DLD1 (cell line): Measurements from ENCODE around the gene PHACTR3.
"Not testable (repeated sequence)": the region's sequence is repeated elsewhere in the genome, so short reads cannot be mapped to it uniquely, and the experiment has no call there.

Source experiments
- in situ Hi-C: cut with HindIII; loops from 2 replicates; pipeline ENCODE4 v1.10.0; 2017; ENCODE audit warnings: low sequenced_read_pairs

Gene PHACTR3

DNA sequence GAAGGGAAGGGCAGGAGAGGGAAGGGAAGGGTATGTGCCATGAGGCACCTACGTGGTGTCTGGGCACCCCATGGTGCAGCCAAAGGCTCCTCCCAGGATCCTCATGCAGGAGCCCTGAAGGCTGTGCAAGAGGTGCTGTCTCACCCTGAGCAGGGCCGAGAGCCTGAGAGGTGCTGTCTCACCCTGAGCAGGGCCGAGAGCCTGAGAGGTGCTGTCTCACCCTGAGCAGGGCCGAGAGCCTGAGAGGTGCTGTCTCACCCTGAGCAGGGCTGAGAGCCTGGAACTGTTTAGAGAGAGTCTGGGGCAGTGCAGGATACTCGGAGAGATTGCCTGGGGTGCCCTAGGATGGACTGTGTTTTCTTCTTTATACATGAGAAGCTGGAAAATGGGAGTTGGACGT is 14.2 kb downstream of the PHACTR3 start:
- in situ Hi-C loops = not testable (repeated sequence)

DNA sequence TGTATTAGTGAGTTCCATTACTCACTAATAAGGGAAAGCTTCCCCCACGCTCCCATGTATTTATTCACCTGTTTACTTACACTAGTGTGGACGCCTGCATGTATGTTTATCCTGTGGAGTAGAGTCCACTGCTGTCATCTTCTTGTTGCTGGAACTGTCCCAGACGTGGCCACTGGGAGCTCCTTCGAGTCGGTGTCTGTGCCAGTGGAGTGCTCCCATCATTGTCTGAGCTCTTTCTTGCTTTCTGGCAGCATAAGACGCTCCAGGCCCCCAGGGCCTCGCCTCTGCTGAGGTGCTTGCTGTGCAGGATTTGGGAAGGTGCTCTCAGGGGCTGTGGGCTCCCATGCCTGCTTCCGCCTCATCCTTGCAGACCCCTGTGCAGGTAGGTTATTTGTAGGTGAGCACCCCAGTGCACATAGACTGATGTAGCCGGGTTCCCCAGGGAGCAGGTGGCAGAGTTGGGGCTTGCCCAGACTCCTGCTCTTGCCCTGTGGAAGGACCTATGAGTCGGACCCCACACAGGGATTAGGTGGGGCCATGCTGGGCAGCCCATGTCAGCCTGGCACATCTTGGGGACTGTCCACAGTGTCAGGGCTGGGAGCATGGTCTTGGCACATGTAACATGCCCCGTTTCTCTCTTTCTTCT is 16.6 kb downstream of the PHACTR3 start:
- in situ Hi-C loops = no loop called here

GRCh38 chr20:59622496-59622895 is 18.2 kb downstream of the PHACTR3 start:
- in situ Hi-C loops = no loop called here

- in situ Hi-C loops = no loop called here
Measured at GRCh38 chr20:59623133-59623532, 18.8 kb downstream of the PHACTR3 start.

DNA sequence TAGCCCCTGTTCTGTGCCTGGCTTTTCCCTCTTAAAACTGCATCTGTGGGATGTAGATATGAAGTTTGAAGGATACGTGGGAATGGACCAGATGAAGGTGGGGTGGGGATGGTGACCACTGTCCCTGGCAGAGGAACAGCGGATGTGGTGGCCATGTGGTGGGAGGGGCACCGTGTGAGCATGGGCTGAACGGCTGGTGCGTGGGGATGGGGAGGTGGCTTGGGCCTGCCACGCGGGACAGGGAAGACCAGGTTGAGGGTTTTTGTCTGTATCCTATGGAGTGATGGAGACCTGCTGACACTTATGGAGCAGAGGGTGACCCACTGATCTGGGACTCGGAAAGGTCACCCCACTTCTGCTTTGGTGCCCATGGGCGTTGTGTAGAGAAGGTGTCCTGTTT is 19.2 kb downstream of the PHACTR3 start:
- in situ Hi-C loops = no loop called here

- in situ Hi-C loops = no loop called here
Measured at GRCh38 chr20:59624401-59624800, 20.1 kb downstream of the PHACTR3 start.

DNA sequence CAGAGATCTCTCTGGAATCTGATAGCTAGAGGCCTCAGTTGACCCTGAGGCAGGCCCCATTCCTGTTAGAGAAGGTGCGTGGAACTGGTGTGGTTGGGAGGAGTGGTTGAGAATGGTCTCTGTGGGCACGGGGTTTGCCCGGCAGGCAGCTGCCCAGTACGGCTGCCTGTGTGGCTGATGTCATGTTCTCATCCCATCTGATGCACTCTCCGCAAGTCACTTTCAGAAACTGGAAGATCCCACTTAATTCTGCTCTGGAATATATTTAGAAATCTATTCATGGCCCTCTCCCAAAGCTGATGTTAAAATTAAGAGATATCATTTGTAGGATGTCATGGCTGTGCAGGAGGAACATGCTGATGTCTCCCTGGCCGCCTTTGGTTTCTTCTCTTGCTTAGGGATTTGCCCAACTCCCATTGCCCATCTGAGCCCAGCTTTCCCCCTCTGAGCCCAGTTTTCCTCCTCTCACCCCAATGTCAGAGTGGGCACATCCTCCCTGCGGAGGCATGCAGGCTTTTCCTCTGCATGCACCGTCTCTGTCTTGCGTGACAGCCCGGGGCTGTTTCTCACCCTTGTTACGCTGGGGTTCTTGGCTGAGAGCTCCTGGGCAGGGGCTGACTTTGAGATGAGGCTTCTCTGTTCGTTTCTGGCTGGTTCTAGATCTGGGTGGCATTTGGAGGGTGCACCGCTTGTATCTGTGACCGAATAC is 21.0 kb downstream of the PHACTR3 start:
- in situ Hi-C loops = no loop called here

DNA sequence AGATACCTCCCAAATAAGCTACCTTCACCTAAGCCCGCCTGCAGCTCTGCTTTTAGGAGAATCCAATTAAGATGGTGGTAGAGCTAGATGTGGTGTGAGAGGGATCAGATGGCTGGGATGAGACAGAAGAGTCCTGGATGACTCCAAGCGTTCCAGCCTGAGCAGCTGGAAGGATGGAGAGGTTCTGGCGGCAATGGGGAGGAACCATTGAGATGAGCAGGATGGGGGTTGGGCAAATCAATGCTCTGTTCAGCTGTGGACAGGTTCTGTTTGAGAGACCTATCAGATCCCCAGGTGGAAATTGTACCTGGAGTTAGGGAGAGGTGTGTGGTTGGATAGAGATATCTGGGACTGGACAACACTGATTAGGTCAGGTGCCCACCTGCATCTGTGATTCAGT is 23.0 kb downstream of the PHACTR3 start:
- in situ Hi-C loops = no loop called here

- in situ Hi-C loops = no loop called here
Measured at GRCh38 chr20:59628171-59628570, 23.8 kb downstream of the PHACTR3 start.

DNA sequence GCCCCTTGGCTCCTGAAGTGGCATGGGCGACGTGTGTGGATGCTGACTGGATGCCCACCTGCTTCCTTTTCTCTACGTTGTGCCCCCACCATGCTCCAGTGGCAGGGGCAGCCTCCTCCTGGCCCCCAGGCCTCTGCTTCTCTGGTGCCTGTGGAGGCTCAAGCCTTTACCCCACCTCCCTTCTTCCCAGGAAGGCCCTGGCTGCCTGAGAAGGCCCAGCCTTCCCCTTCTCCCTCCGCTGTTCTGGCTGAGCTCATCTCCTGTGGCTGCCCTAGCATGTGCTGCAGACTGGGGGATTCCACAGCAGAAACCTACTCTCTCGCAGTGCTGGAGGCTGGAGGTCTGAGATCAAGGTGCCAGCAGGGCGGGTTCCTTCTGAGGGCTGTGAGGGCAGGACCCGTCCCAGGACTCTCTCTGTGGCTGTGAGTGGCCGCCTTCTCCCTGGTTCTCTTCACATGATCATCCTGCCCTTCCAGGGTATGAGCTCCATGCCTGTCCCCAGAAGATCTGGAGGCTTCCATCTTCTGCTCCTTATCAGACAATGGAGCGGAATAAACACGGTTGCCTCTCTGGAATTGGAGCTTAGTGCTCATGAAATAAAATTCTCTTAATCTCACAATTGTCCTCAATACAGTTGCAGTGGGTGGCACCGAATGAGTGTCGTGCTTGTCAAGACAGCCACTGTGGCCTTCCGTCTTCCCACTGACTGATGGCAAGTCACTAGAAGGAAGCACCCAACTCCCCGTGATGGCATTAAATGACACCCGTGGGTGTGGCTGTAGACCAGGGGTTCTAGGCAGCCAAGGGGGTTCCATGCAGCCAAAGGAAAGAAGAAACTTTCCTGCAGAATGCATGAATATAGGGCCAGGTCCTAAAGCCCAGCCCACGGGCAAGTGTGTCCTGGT is 25.1 kb downstream of the PHACTR3 start:
- in situ Hi-C loops = no loop called here

DNA sequence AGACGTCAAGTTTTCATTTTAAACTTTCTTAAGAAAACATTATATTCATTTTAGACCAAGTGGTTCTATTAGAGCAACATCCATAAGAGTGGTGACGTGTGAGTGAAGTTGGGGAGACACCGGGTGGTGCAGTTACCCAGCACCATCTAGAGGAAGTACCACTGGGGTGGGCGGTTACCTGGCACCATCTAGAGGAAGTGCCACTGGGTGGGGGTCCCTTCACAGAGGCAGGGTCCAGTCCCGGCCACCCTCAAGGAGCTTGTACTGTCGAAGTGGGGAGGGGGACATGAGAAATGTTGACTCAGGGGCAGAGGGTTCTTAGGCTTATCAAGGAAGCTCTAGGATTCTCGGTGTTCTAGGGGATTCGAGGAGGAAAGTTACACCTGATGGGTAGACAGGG is 26.2 kb downstream of the PHACTR3 start:
- in situ Hi-C loops = no loop called here

DNA sequence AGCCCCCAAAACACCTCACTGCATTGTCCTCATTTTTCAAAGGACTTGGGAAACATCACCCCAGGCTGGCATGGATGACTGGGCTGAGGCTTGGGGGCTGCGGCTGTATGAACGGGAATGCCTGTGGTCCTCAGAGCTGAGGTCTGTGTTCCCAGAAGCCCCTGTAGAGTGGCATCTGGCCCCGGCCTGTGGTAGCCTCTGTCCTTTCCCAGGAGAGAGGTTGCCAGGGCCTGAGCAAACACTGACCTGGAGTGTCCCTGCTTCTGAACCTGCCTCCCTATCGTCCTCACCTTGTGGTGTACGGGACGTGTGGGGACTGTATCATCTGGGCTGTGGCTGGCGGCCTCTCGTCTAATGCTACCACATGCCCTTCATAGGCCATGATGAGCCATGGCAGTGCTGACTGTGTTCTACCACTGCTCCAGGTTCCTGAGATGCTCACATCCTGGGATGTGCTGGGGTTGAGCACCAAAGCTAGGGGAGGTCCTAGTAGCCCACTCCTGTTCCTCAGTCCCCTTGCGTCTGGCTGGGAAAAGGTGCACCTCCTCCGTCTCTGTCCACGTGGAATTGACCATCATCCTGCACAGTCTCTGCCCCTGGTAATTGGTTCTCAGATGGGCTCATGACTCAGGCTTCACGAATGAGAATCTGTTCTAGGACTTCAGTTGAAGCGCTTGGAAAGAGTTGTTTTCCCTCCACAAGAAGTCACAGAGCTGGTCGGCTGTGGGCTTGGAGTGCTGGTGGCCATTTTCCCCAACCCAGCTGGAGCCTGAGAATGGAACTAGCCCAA is 27.6 kb downstream of the PHACTR3 start:
- in situ Hi-C loops = no loop called here

- in situ Hi-C loops = no loop called here
Measured at GRCh38 chr20:59632541-59633113, 28.3 kb downstream of the PHACTR3 start.

DNA sequence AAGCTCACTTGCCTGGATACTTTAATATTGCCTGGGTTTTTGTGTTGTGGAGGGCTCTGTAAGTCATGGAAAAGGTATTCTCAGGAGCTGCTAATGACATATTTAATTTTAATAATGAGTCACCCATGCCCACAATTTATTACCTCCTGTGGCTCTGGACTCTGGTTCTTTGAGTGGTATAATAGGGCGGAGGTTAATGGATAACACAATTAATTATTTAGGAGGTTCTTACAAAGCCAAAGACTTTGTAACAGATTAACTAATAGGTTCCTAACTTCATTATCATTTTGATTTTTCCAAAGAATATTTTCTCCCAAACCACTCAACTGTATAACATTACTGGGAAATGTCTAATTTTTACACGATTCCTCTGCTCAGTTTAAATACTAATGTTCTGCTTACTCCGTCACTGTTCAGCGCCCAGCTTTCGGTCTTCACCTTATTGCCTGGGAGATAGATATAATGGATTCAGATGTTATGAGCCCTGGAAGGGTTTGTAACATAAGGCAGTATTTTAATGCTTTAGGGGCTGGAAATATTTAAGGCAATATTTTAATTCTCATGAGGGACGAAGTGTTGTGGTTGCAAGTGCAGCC is 29.4 kb downstream of the PHACTR3 start:
- in situ Hi-C loops = no loop called here

DNA sequence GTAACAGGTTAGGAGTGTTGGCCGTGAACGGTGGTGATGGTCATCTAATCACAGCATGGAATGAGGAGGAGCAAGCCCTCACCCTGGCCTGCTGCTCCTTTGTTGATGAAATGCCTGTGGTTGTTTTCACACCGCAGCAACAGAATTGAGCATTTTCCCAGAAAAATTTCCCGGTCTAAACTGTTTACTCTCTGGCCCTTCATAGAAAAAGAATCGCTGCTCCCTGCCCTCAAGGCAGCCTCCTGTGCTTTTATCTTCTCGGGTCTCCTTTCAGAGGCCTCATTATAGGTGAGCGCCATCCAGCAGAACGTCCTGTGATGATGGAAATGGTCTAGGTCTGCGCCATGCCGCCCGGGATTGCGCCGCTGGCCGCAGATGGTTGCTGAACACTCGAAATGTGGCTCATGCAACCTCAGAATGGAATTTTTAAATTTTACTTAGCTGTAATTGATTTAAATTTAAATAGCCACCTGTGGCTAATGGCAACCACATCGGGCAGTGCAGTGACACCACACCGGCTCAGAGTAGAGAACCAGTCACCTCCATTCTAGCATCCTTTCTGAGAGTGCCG is 30.2 kb downstream of the PHACTR3 start:
- in situ Hi-C loops = no loop called here

GRCh38 chr20:59636766-59637370 is 32.5 kb downstream of the PHACTR3 start:
- in situ Hi-C loops = no loop called here

DNA sequence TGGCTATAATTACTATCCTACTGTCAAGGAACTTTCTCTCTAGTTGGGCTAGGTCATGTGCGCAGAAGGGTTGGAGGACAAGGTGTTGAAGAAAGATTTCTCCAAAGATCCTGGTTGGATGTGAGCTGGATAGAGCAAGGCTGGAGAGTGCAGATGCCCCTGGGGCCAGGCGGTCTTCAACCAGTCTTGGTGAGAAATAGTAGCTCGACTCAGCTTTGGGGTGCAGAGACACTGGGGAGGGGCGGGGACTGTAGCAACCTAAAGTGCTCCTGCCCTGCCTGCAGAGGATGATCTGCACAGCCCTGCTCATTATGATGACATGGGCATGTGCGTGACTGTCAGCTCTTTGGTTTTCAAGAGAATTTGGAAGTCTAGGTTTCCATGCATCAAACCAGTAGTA is 35.9 kb downstream of the PHACTR3 start:
- in situ Hi-C loops = no loop called here

GRCh38 chr20:59643615-59644061 is 39.3 kb downstream of the PHACTR3 start:
- in situ Hi-C loops = no loop called here

- in situ Hi-C loops = no loop called here
Measured at GRCh38 chr20:59644371-59644939, 40.1 kb downstream of the PHACTR3 start.
